Measurements from ENCODE around the gene DHCR7.

The DHCR7 gene

DNA sequence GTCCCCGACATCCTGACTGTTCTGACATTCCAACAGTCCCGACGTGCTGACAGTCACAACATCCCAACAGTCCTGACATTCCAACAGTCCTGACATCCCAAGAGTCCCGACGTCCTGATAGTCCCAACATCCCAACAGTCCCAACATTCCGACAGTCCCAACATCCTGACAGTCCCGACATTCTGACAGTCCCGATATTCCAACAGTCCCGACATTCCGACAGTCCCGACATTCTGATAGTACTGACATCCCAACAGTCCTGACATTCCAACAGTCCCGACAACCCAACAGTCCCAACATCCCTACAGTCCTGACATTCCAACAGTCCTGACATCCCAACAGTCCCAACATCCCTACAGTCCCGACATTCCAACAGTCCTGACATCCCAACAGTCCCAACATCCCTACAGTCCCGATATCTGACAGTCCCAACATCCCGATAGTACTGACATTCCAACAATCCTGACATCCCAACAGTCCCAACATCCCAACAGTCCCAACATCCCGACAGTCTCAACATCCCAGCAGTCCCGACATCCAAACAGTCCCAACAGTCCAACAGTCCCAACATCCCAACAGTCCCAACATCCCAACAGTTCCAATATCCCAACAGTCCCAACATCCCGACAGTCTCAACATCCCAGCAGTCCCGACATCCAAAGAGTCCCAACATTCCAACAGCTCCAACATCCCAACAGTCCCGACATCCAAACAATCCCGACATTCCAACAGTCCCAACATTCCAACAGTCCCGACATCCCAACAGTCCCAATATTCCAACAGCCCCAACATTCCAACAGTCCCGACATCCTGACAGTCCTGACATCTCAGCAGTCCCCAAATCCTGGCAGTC lies 60.2 kb downstream of the DHCR7 start:
- DNase-seq (ENCODE audit: low read depth), result no peak
- TF ChIP-seq, protein P1, sequence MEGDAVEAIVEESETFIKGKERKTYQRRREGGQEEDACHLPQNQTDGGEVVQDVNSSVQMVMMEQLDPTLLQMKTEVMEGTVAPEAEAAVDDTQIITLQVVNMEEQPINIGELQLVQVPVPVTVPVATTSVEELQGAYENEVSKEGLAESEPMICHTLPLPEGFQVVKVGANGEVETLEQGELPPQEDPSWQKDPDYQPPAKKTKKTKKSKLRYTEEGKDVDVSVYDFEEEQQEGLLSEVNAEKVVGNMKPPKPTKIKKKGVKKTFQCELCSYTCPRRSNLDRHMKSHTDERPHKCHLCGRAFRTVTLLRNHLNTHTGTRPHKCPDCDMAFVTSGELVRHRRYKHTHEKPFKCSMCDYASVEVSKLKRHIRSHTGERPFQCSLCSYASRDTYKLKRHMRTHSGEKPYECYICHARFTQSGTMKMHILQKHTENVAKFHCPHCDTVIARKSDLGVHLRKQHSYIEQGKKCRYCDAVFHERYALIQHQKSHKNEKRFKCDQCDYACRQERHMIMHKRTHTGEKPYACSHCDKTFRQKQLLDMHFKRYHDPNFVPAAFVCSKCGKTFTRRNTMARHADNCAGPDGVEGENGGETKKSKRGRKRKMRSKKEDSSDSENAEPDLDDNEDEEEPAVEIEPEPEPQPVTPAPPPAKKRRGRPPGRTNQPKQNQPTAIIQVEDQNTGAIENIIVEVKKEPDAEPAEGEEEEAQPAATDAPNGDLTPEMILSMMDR (IDR thresholded peaks at IDR 0.05; ENCODE audit: control insufficient read depth, extremely low read depth, insufficient read depth), result no peak
- H3K4me3 ChIP-seq (ENCODE audit: low read depth, low read length), result no peak overlapping the region

DNA sequence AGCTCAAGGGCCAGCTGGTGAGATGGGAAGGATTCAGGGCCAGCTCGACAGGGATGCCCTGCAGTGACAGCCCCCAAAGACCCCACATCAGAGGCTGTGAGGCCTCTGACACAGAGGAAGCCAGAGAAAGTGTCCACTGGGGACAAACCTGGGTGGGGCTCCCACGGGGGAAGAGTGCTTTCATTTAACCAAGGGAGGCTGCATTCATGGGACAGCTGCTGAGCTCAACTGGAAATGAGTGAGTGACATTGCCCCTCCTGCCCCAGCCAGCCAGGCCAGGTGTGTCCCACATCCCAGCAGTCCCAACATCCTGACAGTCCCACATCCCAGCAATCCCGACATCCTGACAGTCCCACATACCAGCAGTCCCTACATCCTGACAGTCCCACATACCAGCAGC lies 61.0 kb downstream of the DHCR7 start:
- no peak overlapping the region for H3K4me3 ChIP-seq (ENCODE audit: low read depth, low read length)
- TF ChIP-seq, protein P1 (IDR thresholded peaks at IDR 0.05; ENCODE audit: control insufficient read depth, extremely low read depth, insufficient read depth), result no peak

GRCh38 chr11:71386202-71386601 lies 62.0 kb downstream of the DHCR7 start:
- no peak for DNase-seq (ENCODE audit: low read depth)
- no peak overlapping the region for H3K4me3 ChIP-seq (ENCODE audit: low read depth, low read length)
- TF ChIP-seq, protein P1 (IDR thresholded peaks at IDR 0.05; ENCODE audit: control insufficient read depth, extremely low read depth, insufficient read depth), result no peak

More for the DNA sequence above, 61.0 kb downstream of the DHCR7 start:
- DNase-seq (ENCODE audit: low read depth), result no peak

DNA sequence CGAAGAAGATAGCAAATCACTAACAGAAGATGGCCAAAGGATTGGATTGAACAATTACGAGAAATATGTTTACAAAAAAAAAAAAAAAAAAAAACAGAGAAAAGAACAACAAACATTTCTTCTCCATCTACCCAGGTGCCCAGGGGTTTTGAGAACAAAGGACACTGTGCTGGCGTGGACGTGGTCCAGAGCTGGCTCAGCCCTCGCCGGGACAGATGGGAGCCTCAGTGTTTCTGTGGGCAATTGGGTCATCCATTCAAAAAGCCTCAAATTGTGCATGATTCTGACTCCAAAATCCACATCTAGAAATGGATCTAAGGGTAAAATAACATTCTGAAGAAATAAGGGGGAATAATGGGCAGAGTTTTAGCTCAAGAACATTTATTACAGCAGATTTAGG lies 63.1 kb downstream of the DHCR7 start:
- no peak overlapping the region for H3K4me3 ChIP-seq (ENCODE audit: low read depth, low read length)
- no peak for DNase-seq (ENCODE audit: low read depth)
- TF ChIP-seq, protein P1 (IDR thresholded peaks at IDR 0.05; ENCODE audit: control insufficient read depth, extremely low read depth, insufficient read depth), result no peak

GRCh38 chr11:71384561-71384960 lies 63.6 kb downstream of the DHCR7 start:
- no peak for DNase-seq (ENCODE audit: low read depth)
- TF ChIP-seq, protein P1 (IDR thresholded peaks at IDR 0.05; ENCODE audit: control insufficient read depth, extremely low read depth, insufficient read depth), result no peak
- no peak overlapping the region for H3K4me3 ChIP-seq (ENCODE audit: low read depth, low read length)

Measured in LNCaP clone FGC (cell line).